A673 (cell line): ENCODE data around the gene RPE65.

Experiments used
- EZH2 ChIP-seq: fragments of 200-600 bp; sonication (generic); IDR thresholded peaks from 2 replicates; pipeline ENCODE4 v1.6.1; 2017; ENCODE audit warnings: borderline replicate concordance, low read depth, mild to moderate bottlenecking, mixed read lengths, antibody characterized with exemption, low read length; ENCODE audit not compliant: poor library complexity, severe bottlenecking
- TF ChIP-seq, protein P1 (sequence below): fragments of 300-800, 200-600 bp; sonication (generic); conservative IDR thresholded peaks from 2 replicates; pipeline ENCODE4 v1.5.1; 2017; ENCODE audit warnings: low read depth, mild to moderate bottlenecking, antibody characterized with exemption, low read length, moderate library complexity, mixed read lengths

DNA sequence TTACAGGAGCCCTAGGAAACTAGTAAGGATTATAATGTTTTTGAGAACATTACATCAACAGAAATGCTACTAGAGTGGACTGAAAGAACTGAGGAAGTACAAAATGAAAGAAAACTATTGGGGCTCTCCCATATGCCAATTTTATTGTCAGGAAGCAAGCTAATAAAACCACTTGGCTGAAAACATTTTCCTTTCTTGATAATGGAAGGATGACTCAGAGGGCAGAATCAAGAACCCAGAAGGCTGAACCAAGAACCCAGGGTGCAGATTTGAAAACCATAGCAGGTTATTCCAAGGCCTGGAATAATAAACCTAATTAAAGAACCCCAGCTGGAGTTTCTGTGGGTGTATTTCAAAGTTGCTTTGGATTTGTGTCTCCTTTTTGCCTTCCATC lies 70.7 kb downstream of the RPE65 start:
- TF ChIP-seq, protein P1, sequence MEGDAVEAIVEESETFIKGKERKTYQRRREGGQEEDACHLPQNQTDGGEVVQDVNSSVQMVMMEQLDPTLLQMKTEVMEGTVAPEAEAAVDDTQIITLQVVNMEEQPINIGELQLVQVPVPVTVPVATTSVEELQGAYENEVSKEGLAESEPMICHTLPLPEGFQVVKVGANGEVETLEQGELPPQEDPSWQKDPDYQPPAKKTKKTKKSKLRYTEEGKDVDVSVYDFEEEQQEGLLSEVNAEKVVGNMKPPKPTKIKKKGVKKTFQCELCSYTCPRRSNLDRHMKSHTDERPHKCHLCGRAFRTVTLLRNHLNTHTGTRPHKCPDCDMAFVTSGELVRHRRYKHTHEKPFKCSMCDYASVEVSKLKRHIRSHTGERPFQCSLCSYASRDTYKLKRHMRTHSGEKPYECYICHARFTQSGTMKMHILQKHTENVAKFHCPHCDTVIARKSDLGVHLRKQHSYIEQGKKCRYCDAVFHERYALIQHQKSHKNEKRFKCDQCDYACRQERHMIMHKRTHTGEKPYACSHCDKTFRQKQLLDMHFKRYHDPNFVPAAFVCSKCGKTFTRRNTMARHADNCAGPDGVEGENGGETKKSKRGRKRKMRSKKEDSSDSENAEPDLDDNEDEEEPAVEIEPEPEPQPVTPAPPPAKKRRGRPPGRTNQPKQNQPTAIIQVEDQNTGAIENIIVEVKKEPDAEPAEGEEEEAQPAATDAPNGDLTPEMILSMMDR = no peak
- TF ChIP-seq EZH2 = no peak
